ENCODE results near the gene DCUN1D4. TPM values are rescaled to one million over a fixed set of nuclear protein-coding genes. Genes with fewer than 3 reads are reported as not detected.
A peak's percentile ranks its signal among the peaks of the same experiment; 100 is the strongest.

The DCUN1D4 gene
- total RNA-seq, 2 donors from 2014 or later = 46.9 to 48.7 TPM

DNA sequence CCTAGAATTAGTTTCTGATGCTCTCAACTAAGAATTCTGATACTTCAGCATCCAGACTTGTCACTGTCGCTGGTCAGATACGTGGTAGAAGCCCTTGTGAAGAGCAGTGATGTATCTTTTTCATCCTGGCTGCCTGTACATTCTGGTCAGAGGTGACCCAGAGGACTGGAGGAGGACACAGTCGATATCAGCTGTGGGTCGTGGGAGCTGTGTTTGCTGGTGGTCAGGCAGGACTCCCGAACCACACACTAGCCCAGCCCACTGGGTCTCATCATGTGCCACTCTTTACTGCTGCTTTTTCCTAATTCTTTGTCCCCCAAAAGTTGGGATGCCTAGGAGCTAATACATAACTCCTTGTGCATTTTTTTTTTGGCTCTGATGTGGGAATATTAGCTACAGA, 6.5 kb downstream of the DCUN1D4 start:
- DNase-seq (ENCODE audit: low spot score in 2 of 2) = no peak
- no peak overlapping the region for H3K27ac Mint-ChIP-seq
- H3K36me3 Mint-ChIP-seq = peaks cover 0 to 19% of the 10 kb centered on the region in 2 donors
- ATAC-seq = no peak
- H3K9me3 Mint-ChIP-seq = no peaks in the 10 kb centered on the region

DNA sequence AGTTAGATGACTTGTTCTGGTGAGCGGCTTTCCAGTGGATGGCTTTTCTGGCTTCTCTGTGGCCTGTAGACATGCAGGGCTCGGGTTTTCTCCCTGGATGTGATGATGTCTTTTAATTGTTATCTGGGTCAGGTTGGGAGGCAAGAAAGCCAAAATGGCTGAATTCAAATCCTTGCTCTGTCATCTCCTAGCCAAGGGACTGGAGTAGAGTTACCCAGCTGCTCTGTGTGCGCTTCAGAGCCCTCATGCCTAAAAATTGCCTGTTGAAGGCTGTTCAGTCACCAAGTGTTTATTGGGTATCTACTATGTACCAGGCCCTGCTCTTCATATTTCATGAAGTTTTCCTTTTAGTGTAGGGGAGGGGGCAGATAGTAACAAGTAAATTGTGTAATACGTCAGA, 7.3 kb downstream of the DCUN1D4 start:
- DNase-seq (ENCODE audit: low spot score in 2 of 2) (no peak), ATAC-seq (no peak)
- no peak overlapping the region for H3K27ac Mint-ChIP-seq
- no peaks in the 10 kb centered on the region for H3K9me3 Mint-ChIP-seq
- peaks cover 0 to 19% of the 10 kb centered on the region in 2 donors for H3K36me3 Mint-ChIP-seq

DNA sequence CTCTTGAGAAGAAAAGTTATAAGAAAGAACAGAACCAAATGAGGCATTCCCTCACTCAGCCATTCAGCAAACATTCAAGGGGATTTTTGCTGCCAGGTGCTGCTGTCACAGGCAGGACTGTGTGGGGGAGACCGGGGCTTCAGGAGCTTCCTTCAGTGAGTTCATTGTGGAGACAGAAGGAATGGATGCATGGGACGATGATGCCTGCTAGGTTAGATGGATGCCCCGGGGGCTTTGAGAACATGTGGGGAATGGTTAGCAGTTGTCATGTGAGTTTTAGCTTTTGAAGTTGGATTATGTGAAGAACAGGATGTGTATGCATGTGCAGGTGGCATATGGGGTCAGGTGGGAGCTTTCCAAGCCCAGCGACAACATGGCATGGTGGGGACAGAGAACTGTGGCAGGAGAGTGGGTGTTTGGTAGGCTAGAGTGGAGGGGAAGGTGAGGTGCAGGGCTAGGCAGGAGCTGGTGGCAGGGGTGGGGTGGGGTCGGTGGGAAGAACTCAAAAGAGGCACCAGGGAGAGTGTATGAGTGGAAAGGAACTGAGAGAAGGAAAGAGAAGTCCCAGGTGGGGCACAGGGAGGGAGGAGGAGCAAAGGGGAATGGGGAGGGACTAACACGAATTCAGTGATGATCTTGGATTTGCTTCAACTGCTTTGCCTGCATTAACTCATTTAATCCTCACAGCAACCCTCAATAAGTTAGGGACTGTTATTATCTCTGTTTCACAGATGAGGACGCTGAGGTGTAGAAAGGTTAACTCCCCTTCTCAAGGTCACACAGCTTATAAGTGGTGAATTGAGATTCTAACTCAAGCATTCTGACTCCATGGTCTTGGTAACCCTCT, 8.4 kb downstream of the DCUN1D4 start:
- H3K9me3 Mint-ChIP-seq = no peaks in the 10 kb centered on the region
- peak overlapping the region; percentile 3 to 35 for H3K27ac Mint-ChIP-seq
- peaks cover 0 to 19% of the 10 kb centered on the region in 2 donors for H3K36me3 Mint-ChIP-seq
- DNase-seq (ENCODE audit: low spot score in 2 of 2) (no peak), ATAC-seq (peak in 1 of 2 donors; percentile 28)

DNA sequence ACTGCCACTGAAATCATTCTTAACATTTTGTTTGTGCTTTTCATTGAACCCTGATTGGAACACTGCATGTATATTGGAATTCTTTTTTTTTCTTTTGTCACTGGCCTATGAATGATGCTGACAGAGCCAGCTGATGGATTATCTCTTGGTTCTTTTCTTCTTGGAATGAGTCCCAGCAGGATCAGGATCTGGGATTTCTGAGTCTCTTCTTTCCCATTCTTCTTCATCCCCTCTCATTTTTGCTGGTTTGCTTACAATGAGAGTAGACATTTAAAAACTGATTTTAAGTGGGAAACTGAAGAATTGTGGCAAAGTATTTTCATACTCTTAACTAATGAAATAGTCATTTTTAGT, 9.0 kb downstream of the DCUN1D4 start:
- Mint-ChIP-seq H3K9me3 (no peaks in the 10 kb centered on the region), H3K27ac (peak overlapping the region in 1 of 2 donors; percentile 35), H3K36me3 (peaks cover under 1 to 20% of the 10 kb centered on the region in 2 donors)
- ATAC-seq = no peak
- DNase-seq (ENCODE audit: low spot score in 2 of 2) = no peak

DNA sequence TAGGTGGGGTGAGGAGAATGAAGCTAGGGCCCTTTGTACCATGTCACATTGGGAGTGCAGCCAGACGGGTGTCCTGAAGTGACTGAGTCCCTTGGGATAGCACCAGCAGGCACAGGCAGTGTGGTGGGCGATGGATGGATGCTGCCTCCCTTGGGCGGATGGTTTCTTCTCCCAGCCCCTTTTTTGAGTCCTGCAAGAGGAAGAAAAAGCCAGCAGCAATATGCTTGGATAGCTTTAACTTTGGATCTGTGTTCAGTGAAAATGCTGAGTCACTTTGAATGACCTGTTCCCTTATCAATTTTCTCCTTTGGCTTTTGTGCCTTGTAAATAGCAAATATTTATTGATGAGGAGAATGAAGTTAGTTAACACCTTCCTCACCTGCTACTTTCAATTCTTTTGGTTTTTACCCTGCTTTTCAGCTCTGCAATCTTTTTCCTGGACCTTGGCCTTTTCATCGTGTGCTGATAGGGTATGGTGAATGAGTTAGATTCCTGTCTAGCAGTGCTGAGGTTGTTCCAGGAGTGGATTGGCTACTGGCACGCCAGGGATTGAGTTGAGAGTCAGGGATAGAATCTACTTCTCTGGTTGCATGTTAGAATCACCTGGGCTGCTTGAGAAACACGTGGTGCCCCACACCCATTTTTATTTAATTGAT, 10.2 kb downstream of the DCUN1D4 start:
- DNase-seq (ENCODE audit: low spot score in 2 of 2) (no peak), ATAC-seq (no peak)
- Mint-ChIP-seq H3K9me3 (no peaks in the 10 kb centered on the region), H3K27ac (peak overlapping the region; percentile 44 to 62), H3K36me3 (peaks cover 7 to 32% of the 10 kb centered on the region in 2 donors)

DNA sequence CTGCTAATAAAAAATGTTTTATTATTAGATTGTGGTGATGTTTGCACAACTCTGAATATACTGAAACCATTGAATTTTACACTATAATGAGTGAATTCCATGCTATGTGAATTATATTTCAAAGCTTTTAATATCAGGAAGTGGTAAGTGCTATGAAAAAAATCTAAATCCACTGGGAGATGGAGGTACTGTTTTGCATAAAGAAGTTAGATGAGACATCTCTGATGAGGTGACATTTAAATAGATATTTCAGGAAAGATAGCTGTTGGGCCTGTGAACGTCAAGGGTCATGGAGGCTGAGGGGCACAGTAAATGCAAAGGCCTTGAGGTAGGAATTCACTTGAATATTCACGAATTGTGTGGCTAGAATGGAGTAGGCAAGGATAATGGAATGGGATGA, 12.3 kb downstream of the DCUN1D4 start:
- DNase-seq (ENCODE audit: low spot score in 2 of 2) = no peak
- Mint-ChIP-seq H3K27ac (no peak overlapping the region), H3K36me3 (peaks cover 7 to 39% of the 10 kb centered on the region in 2 donors), H3K9me3 (no peaks in the 10 kb centered on the region)
- no peak for ATAC-seq

DNA sequence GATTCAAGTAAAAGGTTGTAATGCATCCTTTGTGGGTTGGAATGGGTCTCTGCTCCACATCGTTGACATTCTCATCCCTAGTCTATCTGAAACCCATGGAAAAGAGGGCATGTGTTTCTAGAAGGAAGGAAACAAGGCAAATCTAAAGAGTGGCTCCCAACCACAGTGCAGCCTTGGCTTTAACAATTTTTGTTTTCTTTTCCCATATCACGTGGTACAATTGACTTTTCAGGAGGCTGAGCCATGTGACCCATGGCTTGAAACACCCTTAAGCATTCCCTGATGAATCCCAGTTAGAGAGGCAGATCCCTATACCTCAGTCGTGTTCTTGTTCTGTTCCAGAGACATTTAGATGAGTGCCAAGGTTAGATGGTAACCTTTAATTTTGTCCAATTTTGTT, 12.8 kb downstream of the DCUN1D4 start:
- ATAC-seq (no peak), DNase-seq (ENCODE audit: low spot score in 2 of 2) (no peak)
- no peak overlapping the region for H3K27ac Mint-ChIP-seq
- no peaks in the 10 kb centered on the region for H3K9me3 Mint-ChIP-seq
- peaks cover 7 to 37% of the 10 kb centered on the region in 2 donors for H3K36me3 Mint-ChIP-seq

DNA sequence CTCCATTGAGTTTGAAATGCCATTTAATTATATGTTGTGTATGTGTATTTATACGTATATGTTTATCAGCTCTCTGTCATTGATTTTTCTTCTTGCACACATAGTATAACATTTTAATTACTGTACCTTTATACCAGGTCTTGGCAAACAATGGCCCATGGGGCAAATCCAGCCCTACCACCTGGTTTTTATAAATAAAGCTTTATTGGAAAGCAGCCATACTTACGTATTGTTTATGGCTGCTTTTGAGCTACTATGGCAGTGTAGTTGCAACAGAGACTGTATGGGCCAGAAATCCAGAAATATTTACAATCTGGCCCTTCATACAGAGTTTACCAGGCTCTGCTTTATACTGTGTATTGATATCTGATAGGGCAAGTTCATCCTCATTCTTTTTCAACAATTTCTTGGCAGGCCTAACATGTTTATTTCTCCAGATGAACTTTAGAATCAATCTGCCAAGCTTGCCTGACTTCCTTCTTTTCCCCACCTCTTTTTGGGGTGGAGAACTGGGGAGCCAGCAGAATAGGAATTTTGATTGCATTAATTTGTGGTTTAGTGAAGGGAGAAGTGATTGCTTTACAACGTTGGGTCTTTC, 15.8 kb downstream of the DCUN1D4 start:
- Mint-ChIP-seq H3K9me3 (no peaks in the 10 kb centered on the region), H3K27ac (no peak overlapping the region)
- no peak for ATAC-seq

DNA sequence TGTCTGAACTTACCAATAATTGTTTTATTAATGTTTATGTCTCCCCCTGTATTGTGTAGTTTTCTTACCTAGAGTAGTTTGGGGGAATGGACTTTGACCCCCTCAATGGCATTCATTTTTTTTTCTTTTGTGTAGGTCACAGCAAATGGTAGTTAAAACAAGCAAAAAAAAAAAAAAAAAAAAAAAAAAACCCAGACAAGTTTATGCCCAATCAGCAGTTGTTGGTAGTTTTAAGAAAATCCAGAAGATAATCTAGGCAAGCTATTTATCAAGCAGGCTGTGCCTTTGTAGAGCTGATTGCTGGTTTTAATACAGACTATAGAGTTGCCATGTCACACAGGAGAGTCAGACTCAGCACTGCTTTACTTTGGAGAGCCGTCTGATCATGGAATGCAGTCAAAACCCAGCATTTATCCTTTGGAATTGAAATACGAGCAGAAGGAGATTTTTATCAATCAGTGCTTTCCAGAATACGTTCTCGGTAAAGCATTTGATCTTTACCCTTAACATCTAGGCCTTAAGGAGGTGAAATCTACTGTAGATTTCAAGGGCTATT, 16.6 kb downstream of the DCUN1D4 start:
- no peaks in the 10 kb centered on the region for H3K9me3 Mint-ChIP-seq
- DNase-seq (ENCODE audit: low spot score in 2 of 2) (no peak), ATAC-seq (no peak)
- H3K36me3 Mint-ChIP-seq = peaks cover 7 to 20% of the 10 kb centered on the region in 2 donors
- H3K27ac Mint-ChIP-seq = no peak overlapping the region

More for the DNA sequence above, 15.8 kb downstream of the DCUN1D4 start:
- peaks cover 7 to 20% of the 10 kb centered on the region in 2 donors for H3K36me3 Mint-ChIP-seq
- no peak for DNase-seq (ENCODE audit: low spot score in 2 of 2)

DNA sequence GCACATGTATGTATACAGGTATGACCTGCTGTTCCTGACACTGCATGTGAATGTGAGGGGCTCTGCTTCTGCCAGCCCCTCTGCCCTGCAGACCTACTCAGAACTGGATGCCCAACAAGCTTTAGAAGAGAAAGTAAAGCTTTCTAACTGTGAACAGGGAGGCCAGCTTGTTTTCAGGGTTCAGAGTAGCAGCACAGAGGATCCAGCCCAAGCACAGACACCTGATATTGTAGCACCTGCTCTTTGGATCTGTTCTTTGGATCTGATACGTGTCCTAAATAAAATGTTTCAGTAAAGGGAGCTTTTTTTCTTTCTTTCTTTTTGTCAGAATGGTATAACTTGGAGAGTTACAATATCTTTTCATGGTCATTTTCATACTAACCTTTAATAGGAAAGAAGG, 19.2 kb downstream of the DCUN1D4 start:
- ATAC-seq (no peak), DNase-seq (ENCODE audit: low spot score in 2 of 2) (no peak)
- Mint-ChIP-seq H3K9me3 (no peaks in the 10 kb centered on the region), H3K36me3 (peaks cover 16 to 18% of the 10 kb centered on the region in 2 donors), H3K27ac (no peak overlapping the region)

DNA sequence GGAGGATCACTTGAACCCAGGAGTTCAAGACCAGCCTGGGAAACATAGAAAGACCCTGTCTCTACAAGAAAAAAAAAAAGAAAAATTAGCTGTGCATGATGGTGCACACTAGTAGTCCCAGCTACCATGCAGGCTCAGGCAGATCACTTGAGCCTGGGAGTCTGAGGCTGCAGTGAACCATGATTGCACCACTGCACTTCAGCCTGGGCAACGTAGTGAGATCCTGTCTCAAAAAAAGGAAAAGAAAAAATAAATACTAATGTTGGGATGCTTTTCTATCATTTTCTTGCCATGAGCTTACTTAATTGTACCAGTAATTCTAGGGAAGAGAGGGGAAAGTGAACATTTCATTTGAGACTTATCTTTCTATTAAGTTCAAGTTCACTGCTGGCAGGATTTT, 19.8 kb downstream of the DCUN1D4 start:
- DNase-seq (ENCODE audit: low spot score in 2 of 2) (no peak), ATAC-seq (no peak)
- peaks cover 11 to 15% of the 10 kb centered on the region in 2 donors for H3K36me3 Mint-ChIP-seq
- no peak overlapping the region for H3K27ac Mint-ChIP-seq
- H3K9me3 Mint-ChIP-seq = no peaks in the 10 kb centered on the region

DNA sequence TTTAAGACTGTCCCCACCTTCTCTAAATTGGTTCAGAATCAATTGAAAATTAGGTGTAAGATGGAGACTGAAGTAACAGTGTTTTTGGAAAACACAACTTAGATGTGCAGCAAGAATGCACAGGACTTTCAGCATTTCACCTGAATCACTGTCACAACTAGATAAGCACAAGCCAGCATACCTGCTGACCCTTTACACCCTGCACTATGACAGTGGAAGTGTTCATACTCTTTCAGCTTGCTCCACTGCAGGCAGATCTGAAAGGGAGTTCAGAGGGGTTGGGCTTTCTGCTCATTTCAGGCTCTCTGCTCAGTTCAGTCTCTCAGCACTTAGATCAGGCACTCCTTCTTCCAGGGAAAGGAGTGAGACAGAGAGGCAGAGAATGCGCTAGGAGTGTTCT, 22.8 kb downstream of the DCUN1D4 start:
- Mint-ChIP-seq H3K36me3 (peaks cover 1 to 16% of the 10 kb centered on the region in 2 donors), H3K9me3 (no peaks in the 10 kb centered on the region), H3K27ac (no peak overlapping the region)
- DNase-seq (ENCODE audit: low spot score in 2 of 2) (no peak), ATAC-seq (no peak)

DNA sequence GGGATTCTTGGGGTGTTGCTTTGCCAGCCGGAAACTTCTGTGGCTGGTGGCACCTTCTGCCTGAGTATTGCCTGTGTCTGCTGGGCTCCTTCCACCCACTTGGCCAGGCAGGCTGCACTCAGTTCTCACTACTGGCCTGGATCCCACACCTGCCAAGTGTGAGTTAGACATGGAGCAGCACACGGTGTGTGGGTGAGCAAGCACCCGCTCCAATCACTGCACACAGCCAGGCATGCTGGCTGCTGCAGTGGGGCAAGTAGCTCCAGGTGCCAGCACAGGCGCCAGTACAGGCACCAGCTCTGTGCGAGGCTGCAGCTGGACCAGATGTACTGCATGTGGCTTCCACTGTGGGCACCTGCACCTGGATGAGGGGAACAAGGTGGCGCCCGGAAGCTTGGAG, 23.9 kb downstream of the DCUN1D4 start:
- Mint-ChIP-seq H3K27ac (no peak overlapping the region), H3K9me3 (no peaks in the 10 kb centered on the region), H3K36me3 (peaks cover 13 to 26% of the 10 kb centered on the region in 2 donors)
- ATAC-seq (no peak), DNase-seq (ENCODE audit: low spot score in 2 of 2) (no peak)

DNA sequence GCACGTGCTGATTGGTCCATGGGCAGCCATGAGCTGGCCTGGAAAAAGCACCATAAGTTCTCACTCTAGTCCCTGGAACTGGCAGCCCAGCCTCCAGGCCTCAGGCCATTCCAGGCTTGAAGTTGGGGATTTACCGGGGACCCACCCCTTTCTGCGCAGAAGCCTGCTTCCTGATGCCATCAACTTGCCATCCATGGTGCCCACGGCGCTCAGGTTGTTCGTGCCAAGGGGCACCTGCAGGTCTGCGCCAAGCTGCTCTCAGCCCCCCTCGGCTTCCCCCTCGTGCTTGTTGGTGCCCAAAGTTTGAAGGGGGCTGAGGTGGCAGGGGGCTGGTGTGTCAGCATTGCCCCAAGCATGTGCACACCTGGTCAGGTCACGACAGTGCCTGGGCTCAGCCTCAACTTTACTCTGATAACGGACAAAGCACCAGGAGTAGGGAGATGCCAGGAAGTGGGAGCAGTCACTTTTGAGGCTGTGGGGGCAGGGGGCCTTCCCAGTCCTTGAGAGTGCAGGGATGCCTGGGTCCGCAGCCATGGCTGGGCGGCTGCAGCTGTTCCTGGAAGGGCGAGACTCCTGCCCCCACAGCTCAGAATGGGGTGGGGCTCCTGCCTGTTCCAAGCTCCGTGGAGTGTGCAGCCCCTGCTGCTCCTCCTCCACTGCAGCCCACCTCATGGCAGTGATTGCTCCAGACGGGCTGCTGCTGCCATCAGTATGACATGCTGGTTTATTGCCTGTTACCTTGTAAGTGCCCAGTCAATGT, 24.9 kb downstream of the DCUN1D4 start:
- peaks cover 23 to 33% of the 10 kb centered on the region in 2 donors for H3K36me3 Mint-ChIP-seq
- ATAC-seq = no peak
- DNase-seq (ENCODE audit: low spot score in 2 of 2) = no peak
- no peak overlapping the region for H3K27ac Mint-ChIP-seq
- H3K9me3 Mint-ChIP-seq = no peaks in the 10 kb centered on the region

DNA sequence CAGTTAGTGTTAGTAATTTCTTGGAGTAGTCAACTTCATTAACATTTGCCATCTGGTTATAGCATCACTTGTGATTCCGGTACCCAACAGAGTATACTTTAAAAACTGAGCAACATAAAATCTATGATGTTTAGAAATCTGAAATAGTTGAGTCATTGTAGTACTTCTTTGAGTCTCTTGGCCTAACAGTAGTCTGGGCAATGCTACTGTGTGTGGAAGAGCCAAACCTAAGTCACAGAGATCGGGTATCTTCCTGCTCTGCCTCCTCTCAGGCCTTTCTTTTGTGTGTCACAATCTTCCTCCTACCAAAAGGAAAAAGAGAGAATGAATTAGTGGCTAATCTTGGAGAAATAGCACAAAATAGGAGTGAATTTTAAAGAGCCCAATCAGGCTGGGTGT, 25.5 kb downstream of the DCUN1D4 start:
- Mint-ChIP-seq H3K9me3 (no peaks in the 10 kb centered on the region), H3K36me3 (peaks cover 29 to 39% of the 10 kb centered on the region in 2 donors), H3K27ac (peak overlapping the region in 1 of 2 donors; percentile 14)
- DNase-seq (ENCODE audit: low spot score in 2 of 2) = no peak
- no peak for ATAC-seq

DNA sequence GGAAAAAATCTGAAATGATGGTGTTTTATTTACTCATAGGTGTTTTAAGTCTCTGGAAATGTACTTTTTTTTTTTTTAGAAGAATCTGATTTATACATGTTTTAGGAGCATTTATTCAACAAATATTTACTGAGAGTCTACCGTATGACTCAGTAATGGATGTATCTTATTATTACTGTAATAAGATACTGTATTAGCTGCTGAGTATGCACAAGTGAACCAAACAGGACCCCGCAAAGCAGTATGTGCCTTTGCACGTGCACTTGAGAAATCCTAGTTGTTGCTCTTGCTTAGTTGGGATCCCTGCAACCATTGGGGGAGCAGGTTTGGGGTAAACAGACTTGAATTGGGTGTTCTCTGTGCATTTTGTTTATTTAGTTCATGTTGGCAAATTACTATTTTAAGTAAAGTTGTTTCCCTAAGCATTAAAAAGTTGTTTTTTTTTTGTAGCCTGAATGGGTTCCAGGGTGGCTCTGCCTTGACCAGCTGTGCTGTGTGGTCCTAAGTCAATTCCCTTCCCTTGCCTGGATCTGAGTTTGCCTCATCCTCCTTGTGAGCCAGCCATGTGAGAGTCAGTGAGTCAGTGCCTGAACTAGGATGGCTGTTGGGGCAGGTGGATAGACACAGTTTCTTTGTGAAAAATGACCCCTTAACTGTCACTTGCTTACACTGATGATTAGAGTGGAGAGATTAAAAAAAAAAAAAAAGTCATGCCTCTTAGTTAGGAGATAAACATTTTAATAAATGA, 27.7 kb downstream of the DCUN1D4 start:
- H3K36me3 Mint-ChIP-seq = peaks cover 48 to 52% of the 10 kb centered on the region in 2 donors
- no peak for DNase-seq (ENCODE audit: low spot score in 2 of 2)
- H3K27ac Mint-ChIP-seq = no peak overlapping the region
- no peak for ATAC-seq
- no peaks in the 10 kb centered on the region for H3K9me3 Mint-ChIP-seq
